ENCODE measurements around the gene UTRN. TPM values are rescaled to one million over a fixed set of nuclear protein-coding genes. Genes with fewer than 3 reads are reported as not detected.

The UTRN gene
- total and polyA plus RNA-seq, 10 of the 15 experiments (the other 5 are each of a cell fraction or from before 2014, with no cell fraction given), result 1.6 to 52.6 (median 25.5) TPM

DNA sequence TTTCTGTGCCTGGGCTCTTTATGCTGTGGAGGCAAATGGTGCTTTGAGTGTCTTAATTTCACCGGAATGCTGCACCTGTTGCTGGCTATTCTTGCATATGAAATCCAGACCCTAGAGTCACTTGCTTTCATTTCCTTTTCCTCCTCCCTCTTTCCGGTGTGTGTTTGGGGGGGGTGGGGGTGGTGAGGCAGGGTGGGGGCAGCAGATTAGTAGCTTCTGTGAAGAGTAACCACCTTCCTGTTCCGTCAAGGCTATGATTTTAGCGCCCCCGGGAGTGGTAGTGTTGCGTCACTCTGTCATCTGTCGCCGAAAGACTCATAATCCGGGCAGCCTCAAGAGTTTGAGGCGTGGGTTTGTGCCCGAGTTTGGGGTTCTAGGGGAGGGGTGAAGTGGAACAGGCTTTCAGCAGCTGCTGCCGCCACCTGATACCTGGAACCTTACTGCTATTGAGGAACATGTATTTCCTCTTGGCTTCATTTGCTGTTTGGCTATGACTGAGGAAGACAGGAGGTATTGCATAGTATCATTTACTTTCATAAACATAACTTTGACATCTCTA is 49.1 kb downstream of the UTRN start:
- Histone ChIP-seq H3K4me1 (ENCODE audit: control insufficient read depth, insufficient read depth, low read length) (peaks cover 20% of the 10 kb centered on the region), H3K4me2 (ENCODE audit: control insufficient read depth, insufficient read depth) (peak overlapping the region; percentile 94), H3K9ac (ENCODE audit: control insufficient read depth, insufficient read depth, low read length) (peak overlapping the region; percentile 35; the same call in 1 of the 2 replicates), H3K9me3 (replicated peaks; ENCODE audit: control insufficient read depth, insufficient read depth, low read length) (no peaks in the 10 kb centered on the region), H3K79me2 (ENCODE audit: control insufficient read depth, insufficient read depth, low read length) (no peaks in the 10 kb centered on the region), H3K27ac (ENCODE audit: control insufficient read depth, insufficient read depth) (no peak overlapping the region), H3K4me3 (peak overlapping the region; percentile 54; the same call in 1 of the 2 replicates), H3K27me3 (replicated peaks in 1 of 2; ENCODE audit: control insufficient read depth in 2 of 2, insufficient read depth in 2 of 2, low read length in 1 of 2) (no peaks in the 10 kb centered on the region), H3K36me3 (ENCODE audit: control insufficient read depth in 2 of 2, insufficient read depth in 2 of 2, low read length in 1 of 2) (no peaks in the 10 kb centered on the region), H4K20me1 (ENCODE audit: control insufficient read depth, insufficient read depth) (no peaks in the 10 kb centered on the region), H2AFZ (ENCODE audit: control insufficient read depth, low read depth, low read length) (peak overlapping the region; percentile 78)
- ChIA-PET RAD21 (ENCODE audit: unreplicated experiment) (interaction anchor here (0.5 to 1.2 kb wide), 6 partner anchors 10 to 270 kb away, joined by 3 to 5 read pairs (median 4); no protein-coding TSS in a partner anchor), CTCF (interaction anchor here (0.5 to 1.7 kb wide), 6 partner anchors 10 to 142 kb away, joined by 3 to 7 read pairs (median 3); no protein-coding TSS in a partner anchor), SMC1A (ENCODE audit: uncharacterized antibody, unreplicated experiment) (interaction anchor here (0.5 to 1.7 kb wide), 5 partner anchors 10 to 134 kb away, joined by 3 to 5 read pairs (median 3); no protein-coding TSS in a partner anchor), POLR2A (no interaction called here)
- ATAC-seq (peak; percentile 76), FAIRE-seq (peak; percentile 74), DNase-seq (ENCODE audit: low read depth, low spot score) (no peak)
- intact Hi-C loops (cut with micrococcal nuclease; ENCODE audit: unreplicated experiment) (no loop called here), in situ Hi-C loops (cut with MboI) (no loop called here)
- WGBS (ENCODE audit: insufficient coverage, insufficient replicate concordance, low lambda C conversion rate, missing lambda C conversion rate), result under 1% methylated on average over 12 of the region's 12 CpGs
- BruUV-seq (replicated peaks), result no TSS peak
- peak; percentile 89 for TF ChIP-seq CREB1 (IDR thresholded peaks at IDR 0.05; ENCODE audit: low read depth)
- no peak for TF ChIP-seq ZBED1 (IDR thresholded peaks at IDR 0.05; ENCODE audit: borderline replicate concordance)
- TF ChIP-seq CBFB (IDR thresholded peaks at IDR 0.05; ENCODE audit: low read depth), result no peak
- no peak for TF ChIP-seq DPF2 (IDR thresholded peaks at IDR 0.05)
- TF ChIP-seq TCF3 (IDR thresholded peaks at IDR 0.05; ENCODE audit: borderline replicate concordance, insufficient read depth, low read depth, low read length), result 0 out of 2 replicates have a peak, but pooled peaks have one; percentile 13
- TF ChIP-seq SPI1 (IDR thresholded peaks at IDR 0.05; ENCODE audit: borderline replicate concordance, insufficient read depth, low read depth, low read length), result no peak
- peak; percentile 77; the same call in 1 of the 2 replicates for TF ChIP-seq CREM (IDR thresholded peaks at IDR 0.05; ENCODE audit: low read depth)
- 0 out of 2 replicates have a peak, but pooled peaks have one; percentile 43 for TF ChIP-seq TCF12 (IDR thresholded peaks at IDR 0.05; ENCODE audit: low read depth, low read length)
- TF ChIP-seq ETV6 (conservative IDR thresholded peaks at IDR 0.05 in 1 of 2, IDR thresholded peaks at IDR 0.05 in 1 of 2; ENCODE audit: borderline replicate concordance in 1 of 2, low read depth in 1 of 2), result peak in 1 of 2 experiments; percentile 87; a peak in 2 of 4 replicates
- TF ChIP-seq EGR1 (IDR thresholded peaks at IDR 0.05; ENCODE audit: borderline replicate concordance in 1 of 2, low read depth in 2 of 2, low read length in 2 of 2), result 0 out of 3 replicates have a peak, but pooled peaks of 1 of the 2 experiments have one; percentile 6
- 0 out of 4 replicates have a peak, but pooled peaks of 1 of the 2 experiments have one; percentile 19 for TF ChIP-seq IKZF2 (IDR thresholded peaks at IDR 0.05)
- 0 out of 4 replicates have a peak, but pooled peaks of 1 of the 2 experiments have one; percentile 17 for TF ChIP-seq EP300 (IDR thresholded peaks at IDR 0.05; ENCODE audit: borderline replicate concordance in 1 of 2, control insufficient read depth in 1 of 2, low read depth in 2 of 2, low read length in 2 of 2)
- TF ChIP-seq, protein P1, sequence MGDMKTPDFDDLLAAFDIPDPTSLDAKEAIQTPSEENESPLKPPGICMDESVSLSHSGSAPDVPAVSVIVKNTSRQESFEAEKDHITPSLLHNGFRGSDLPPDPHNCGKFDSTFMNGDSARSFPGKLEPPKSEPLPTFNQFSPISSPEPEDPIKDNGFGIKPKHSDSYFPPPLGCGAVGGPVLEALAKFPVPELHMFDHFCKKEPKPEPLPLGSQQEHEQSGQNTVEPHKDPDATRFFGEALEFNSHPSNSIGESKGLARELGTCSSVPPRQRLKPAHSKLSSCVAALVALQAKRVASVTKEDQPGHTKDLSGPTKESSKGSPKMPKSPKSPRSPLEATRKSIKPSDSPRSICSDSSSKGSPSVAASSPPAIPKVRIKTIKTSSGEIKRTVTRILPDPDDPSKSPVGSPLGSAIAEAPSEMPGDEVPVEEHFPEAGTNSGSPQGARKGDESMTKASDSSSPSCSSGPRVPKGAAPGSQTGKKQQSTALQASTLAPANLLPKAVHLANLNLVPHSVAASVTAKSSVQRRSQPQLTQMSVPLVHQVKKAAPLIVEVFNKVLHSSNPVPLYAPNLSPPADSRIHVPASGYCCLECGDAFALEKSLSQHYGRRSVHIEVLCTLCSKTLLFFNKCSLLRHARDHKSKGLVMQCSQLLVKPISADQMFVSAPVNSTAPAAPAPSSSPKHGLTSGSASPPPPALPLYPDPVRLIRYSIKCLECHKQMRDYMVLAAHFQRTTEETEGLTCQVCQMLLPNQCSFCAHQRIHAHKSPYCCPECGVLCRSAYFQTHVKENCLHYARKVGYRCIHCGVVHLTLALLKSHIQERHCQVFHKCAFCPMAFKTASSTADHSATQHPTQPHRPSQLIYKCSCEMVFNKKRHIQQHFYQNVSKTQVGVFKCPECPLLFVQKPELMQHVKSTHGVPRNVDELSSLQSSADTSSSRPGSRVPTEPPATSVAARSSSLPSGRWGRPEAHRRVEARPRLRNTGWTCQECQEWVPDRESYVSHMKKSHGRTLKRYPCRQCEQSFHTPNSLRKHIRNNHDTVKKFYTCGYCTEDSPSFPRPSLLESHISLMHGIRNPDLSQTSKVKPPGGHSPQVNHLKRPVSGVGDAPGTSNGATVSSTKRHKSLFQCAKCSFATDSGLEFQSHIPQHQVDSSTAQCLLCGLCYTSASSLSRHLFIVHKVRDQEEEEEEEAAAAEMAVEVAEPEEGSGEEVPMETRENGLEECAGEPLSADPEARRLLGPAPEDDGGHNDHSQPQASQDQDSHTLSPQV (IDR thresholded peaks at IDR 0.05), result no peak
- 0 out of 2 replicates have a peak, but pooled peaks have one; percentile 17 for TF ChIP-seq ATF7 (IDR thresholded peaks at IDR 0.05; ENCODE audit: low read depth)
- TF ChIP-seq RUNX3 (IDR thresholded peaks at IDR 0.05; ENCODE audit: low read length), result peak; percentile 14; the same call in 1 of the 2 replicates

Measured in GM12878 (cell line).